ENCODE results near the gene C15orf62.

The C15orf62 gene

GRCh38 chr15:40766194-40766815 is 3.5 kb upstream of the C15orf62 start:
- H3K4me3 Mint-ChIP-seq = no peak overlapping the region
- peaks cover 62% of the 10 kb centered on the region for H3K4me1 Mint-ChIP-seq (ENCODE audit: low read depth)
- peak overlapping the region; percentile 26 for H3K27ac Mint-ChIP-seq

GRCh38 chr15:40766906-40767837 is 2.6 kb upstream of the C15orf62 start:
- DNase-seq = no peak
- Mint-ChIP-seq H3K4me3 (no peak overlapping the region), H3K36me3 (ENCODE audit: low read depth) (peaks cover 44% of the 10 kb centered on the region), H3K4me1 (ENCODE audit: low read depth) (peaks cover 62% of the 10 kb centered on the region), H3K27ac (no peak overlapping the region), H3K27me3 (no peaks in the 10 kb centered on the region), H3K9me3 (no peaks in the 10 kb centered on the region)

More at GRCh38 chr15:40766194-40766815, 3.5 kb upstream of the C15orf62 start:
- no peaks in the 10 kb centered on the region for H3K9me3 Mint-ChIP-seq
- H3K36me3 Mint-ChIP-seq (ENCODE audit: low read depth) = peaks cover 36% of the 10 kb centered on the region
- no peaks in the 10 kb centered on the region for H3K27me3 Mint-ChIP-seq
- DNase-seq = no peak

- no peak for DNase-seq
- H3K27me3 Mint-ChIP-seq = no peaks in the 10 kb centered on the region
- no peaks in the 10 kb centered on the region for H3K9me3 Mint-ChIP-seq
- peak overlapping the region; percentile 94 for H3K27ac Mint-ChIP-seq
- peaks cover 49% of the 10 kb centered on the region for H3K36me3 Mint-ChIP-seq (ENCODE audit: low read depth)
- H3K4me1 Mint-ChIP-seq (ENCODE audit: low read depth) = peaks cover 60% of the 10 kb centered on the region
- no peak overlapping the region for H3K4me3 Mint-ChIP-seq
Measured at GRCh38 chr15:40767838-40768500, 1.8 kb upstream of the C15orf62 start.

GRCh38 chr15:40768521-40769273 is 1.1 kb upstream of the C15orf62 start:
- peaks cover 56% of the 10 kb centered on the region for H3K36me3 Mint-ChIP-seq (ENCODE audit: low read depth)

GRCh38 chr15:40770147-40770721 is 454 bp downstream of the C15orf62 start:
- H3K36me3 Mint-ChIP-seq (ENCODE audit: low read depth) = peaks cover 72% of the 10 kb centered on the region
- peak overlapping the region; percentile 94 for H3K27ac Mint-ChIP-seq
- no peak overlapping the region for H3K4me3 Mint-ChIP-seq
- H3K9me3 Mint-ChIP-seq = no peaks in the 10 kb centered on the region
- no peak for DNase-seq
- no peaks in the 10 kb centered on the region for H3K27me3 Mint-ChIP-seq
- H3K4me1 Mint-ChIP-seq (ENCODE audit: low read depth) = peaks cover 42% of the 10 kb centered on the region

More at GRCh38 chr15:40768521-40769273, 1.1 kb upstream of the C15orf62 start:
- no peaks in the 10 kb centered on the region for H3K27me3 Mint-ChIP-seq
- H3K9me3 Mint-ChIP-seq = no peaks in the 10 kb centered on the region
- peaks cover 53% of the 10 kb centered on the region for H3K4me1 Mint-ChIP-seq (ENCODE audit: low read depth)
- H3K27ac Mint-ChIP-seq = peak overlapping the region; percentile 94
- no peak for DNase-seq
- H3K4me3 Mint-ChIP-seq = no peak overlapping the region

DNA sequence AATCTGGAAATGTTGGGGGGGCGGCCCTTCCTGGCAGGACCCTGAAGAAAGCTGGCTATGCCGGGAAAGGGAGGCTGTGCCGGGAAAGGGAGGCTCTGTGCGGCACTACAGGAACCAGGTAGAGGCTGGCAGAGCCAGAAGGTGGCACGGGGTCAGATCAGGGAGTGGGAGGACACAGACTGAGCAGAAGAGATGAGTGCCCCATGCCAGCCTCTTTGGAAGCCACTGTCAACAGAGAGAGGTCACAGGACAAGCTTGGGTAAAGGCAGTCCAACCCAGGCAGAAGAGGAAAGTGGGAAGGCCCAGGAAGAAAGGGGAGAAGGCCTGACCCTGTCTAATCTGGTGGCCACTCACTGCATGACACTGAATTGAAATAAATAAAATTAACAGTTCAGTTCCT is 1.5 kb downstream of the C15orf62 start:
- no peaks in the 10 kb centered on the region for H3K27me3 Mint-ChIP-seq
- no peak for DNase-seq

DNA sequence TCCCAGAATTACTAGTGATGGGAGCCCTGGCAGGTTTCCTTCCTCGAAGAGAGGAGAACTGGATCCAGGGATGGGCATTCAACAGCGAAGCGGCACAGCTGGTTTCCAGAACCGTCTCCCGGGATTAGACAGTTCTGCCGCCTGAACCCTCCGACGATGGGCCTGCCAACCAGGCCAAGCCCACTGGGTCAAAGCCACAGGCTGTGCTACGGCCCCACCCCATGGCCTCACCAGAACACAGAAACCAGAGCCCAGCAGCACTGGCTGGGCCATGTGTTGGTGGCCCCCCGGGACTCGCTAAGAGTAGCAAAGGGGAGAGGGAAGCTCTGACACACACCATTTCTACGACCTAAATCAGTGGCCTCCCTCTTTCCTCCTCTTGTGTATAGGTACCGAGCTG is 2.2 kb downstream of the C15orf62 start:
- no peak for DNase-seq
- Mint-ChIP-seq H3K36me3 (ENCODE audit: low read depth) (peaks cover 84% of the 10 kb centered on the region), H3K4me1 (ENCODE audit: low read depth) (peaks cover 35% of the 10 kb centered on the region), H3K9me3 (no peaks in the 10 kb centered on the region), H3K27me3 (no peaks in the 10 kb centered on the region), H3K4me3 (no peak overlapping the region), H3K27ac (no peak overlapping the region)

More for the DNA sequence above, 1.5 kb downstream of the C15orf62 start:
- H3K4me3 Mint-ChIP-seq = no peak overlapping the region
- peak overlapping the region; percentile 39 for H3K27ac Mint-ChIP-seq
- H3K4me1 Mint-ChIP-seq (ENCODE audit: low read depth) = peaks cover 31% of the 10 kb centered on the region
- H3K36me3 Mint-ChIP-seq (ENCODE audit: low read depth) = peaks cover 81% of the 10 kb centered on the region
- H3K9me3 Mint-ChIP-seq = no peaks in the 10 kb centered on the region

DNA sequence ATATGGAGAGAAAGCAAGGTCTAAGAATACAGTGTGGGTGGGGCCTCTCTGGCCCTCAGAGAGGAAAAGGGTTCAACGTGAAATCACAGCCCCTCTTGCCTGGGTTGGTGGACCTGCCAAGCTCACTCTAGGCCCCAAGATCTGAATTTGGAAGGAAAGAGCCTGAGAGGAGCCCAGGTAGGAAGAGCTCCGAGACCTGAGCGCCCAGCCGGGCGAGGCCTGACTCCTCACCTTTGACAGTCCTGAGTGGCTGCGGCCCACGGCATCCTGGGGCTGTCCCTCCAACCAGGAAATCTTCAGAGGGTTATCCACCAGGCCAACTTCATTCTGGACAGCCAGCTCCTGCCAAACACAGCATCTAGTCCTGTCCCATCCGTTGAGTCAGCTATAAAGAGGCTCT is 3.7 kb downstream of the C15orf62 start:
- Mint-ChIP-seq H3K4me1 (ENCODE audit: low read depth) (peaks cover 31% of the 10 kb centered on the region), H3K9me3 (no peaks in the 10 kb centered on the region), H3K27ac (no peak overlapping the region), H3K36me3 (ENCODE audit: low read depth) (peaks cover 85% of the 10 kb centered on the region), H3K4me3 (no peak overlapping the region), H3K27me3 (no peaks in the 10 kb centered on the region)
- DNase-seq = no peak

DNA sequence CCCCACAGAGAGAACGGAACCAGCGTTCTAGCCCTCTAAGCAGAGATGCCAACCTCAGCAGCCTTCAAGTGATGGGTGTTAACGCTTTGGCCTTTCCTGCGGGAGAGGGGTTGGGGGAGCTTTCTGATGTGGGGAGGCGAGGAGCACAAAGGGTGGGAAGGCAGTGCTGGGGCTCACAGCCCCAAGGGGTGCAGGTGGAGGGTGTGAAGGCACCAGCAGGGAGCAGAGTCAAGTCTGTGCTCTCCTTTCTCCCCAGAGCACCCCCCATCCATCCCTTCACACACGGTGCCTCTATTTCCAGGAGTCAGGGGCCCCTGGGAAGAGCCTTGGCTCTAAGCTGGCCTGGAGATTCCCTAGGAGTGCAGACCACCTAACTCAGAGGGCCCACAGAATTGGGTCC is 4.1 kb downstream of the C15orf62 start:
- Mint-ChIP-seq H3K27me3 (no peaks in the 10 kb centered on the region), H3K4me1 (ENCODE audit: low read depth) (peaks cover 26% of the 10 kb centered on the region), H3K4me3 (no peak overlapping the region), H3K36me3 (ENCODE audit: low read depth) (peaks cover 85% of the 10 kb centered on the region), H3K9me3 (no peaks in the 10 kb centered on the region), H3K27ac (no peak overlapping the region)
- no peak for DNase-seq

GRCh38 chr15:40775007-40775406 is 5.2 kb downstream of the C15orf62 start:
- Mint-ChIP-seq H3K4me1 (ENCODE audit: low read depth) (peaks cover 15% of the 10 kb centered on the region), H3K27ac (no peak overlapping the region), H3K27me3 (no peaks in the 10 kb centered on the region), H3K9me3 (no peaks in the 10 kb centered on the region), H3K36me3 (ENCODE audit: low read depth) (peaks cover 89% of the 10 kb centered on the region), H3K4me3 (no peak overlapping the region)
- no peak for DNase-seq

- Mint-ChIP-seq H3K4me1 (ENCODE audit: low read depth) (peaks cover 9% of the 10 kb centered on the region), H3K9me3 (no peaks in the 10 kb centered on the region), H3K36me3 (ENCODE audit: low read depth) (peaks cover 86% of the 10 kb centered on the region), H3K4me3 (no peak overlapping the region), H3K27ac (no peak overlapping the region), H3K27me3 (no peaks in the 10 kb centered on the region)
- DNase-seq = no peak
Measured at GRCh38 chr15:40775740-40776536, 6.2 kb downstream of the C15orf62 start.

GRCh38 chr15:40776537-40777141 is 6.9 kb downstream of the C15orf62 start:
- peak overlapping the region; percentile 9 for H3K27ac Mint-ChIP-seq
- peak; percentile 56 for DNase-seq
- no peak overlapping the region for H3K4me3 Mint-ChIP-seq
- H3K27me3 Mint-ChIP-seq = no peaks in the 10 kb centered on the region
- H3K36me3 Mint-ChIP-seq (ENCODE audit: low read depth) = peaks cover 80% of the 10 kb centered on the region
- H3K9me3 Mint-ChIP-seq = no peaks in the 10 kb centered on the region
- peaks cover 9% of the 10 kb centered on the region for H3K4me1 Mint-ChIP-seq (ENCODE audit: low read depth)

Measured in activated T-cell treated with anti-CD3 and anti-CD28 coated beads, Interleukin-2, amount 50 U/mL, for 24 hours (primary cell).